PC-3 (cell line): ENCODE results near the gene ZMYND15. TPM values are rescaled to one million over a fixed set of nuclear protein-coding genes. Genes with fewer than 3 reads are reported as not detected.

Experiments used
- ATAC-seq: fragments of 200-7000 bp; cut with Tn5 transposase; 2 replicates; pipeline ENCODE4 v1.9.1; 2020; ENCODE audit warnings: mild to moderate bottlenecking, moderate library complexity
- BruUV-seq: library from RNA; stranded (reverse); fragments of 400-500 nt; replicated peaks from 2 replicates; lab custom pipeline; 2021; lab: Mats Ljungman, UMichigan
- CTCF ChIA-PET: fragments of 300-600 bp; sonication (Branson Sonifier 250); formaldehyde crosslinking; loops from one replicate; lab custom pipeline; 2022; ENCODE audit warnings: antibody characterized with exemption; lab: Charles Lee
- POLR2A ChIA-PET: fragments of 300-600 bp; sonication (Branson Sonifier 250); formaldehyde crosslinking; loops from one replicate; lab custom pipeline; 2022; ENCODE audit warnings: antibody characterized with exemption; ENCODE audit not compliant: unreplicated experiment; lab: Charles Lee
- DNase-seq: peaks from one replicate; pipeline ENCODE4 v3.0.0-alpha.2; 2015
- H2AFZ ChIP-seq: fragments of 300-600 bp; sonication (generic); 2 replicates; pipeline ENCODE4 v1.6.0; 2016; ENCODE audit warnings: antibody characterized with exemption, low read length
- H3F3A ChIP-seq: fragments of 300-600 bp; sonication (generic); one replicate; pipeline ENCODE4 v1.6.0; 2017; ENCODE audit warnings: antibody characterized with exemption, low read length, control low read depth, mild to moderate bottlenecking; ENCODE audit not compliant: unreplicated experiment
- H3K27ac ChIP-seq: fragments of 300-600 bp; sonication (generic); 2 replicates; pipeline ENCODE4 v1.5.1; 2016; ENCODE audit warnings: mild to moderate bottlenecking, low read length
- H3K27me3 ChIP-seq: fragments of 300-600 bp; sonication (generic); 2 replicates; pipeline ENCODE4 v1.6.1; 2016; ENCODE audit warnings: low read length, mixed read lengths
- H3K36me3 ChIP-seq: fragments of 300-600 bp; sonication (generic); 2 replicates; pipeline ENCODE4 v1.6.1; 2016; ENCODE audit warnings: low read depth, mixed run types, low read length, mixed read lengths
- H3K4me1 ChIP-seq: fragments of 300-600 bp; sonication (generic); 2 replicates; pipeline ENCODE4 v1.5.1; 2016; ENCODE audit warnings: low read length; ENCODE audit not compliant: insufficient read depth
- H3K4me2 ChIP-seq: fragments of 300-600 bp; sonication (generic); 2 replicates; pipeline ENCODE4 v1.6.0; 2016; ENCODE audit warnings: low read length
- H3K4me3 ChIP-seq: fragments of 300-600 bp; sonication (generic); 2 replicates; pipeline ENCODE4 v1.5.1; 2016; ENCODE audit warnings: mild to moderate bottlenecking, low read length, mixed read lengths
- H3K79me2 ChIP-seq: fragments of 300-600 bp; sonication (generic); 2 replicates; pipeline ENCODE4 v1.6.1; 2017; ENCODE audit warnings: low read length, mixed read lengths
- H3K9ac ChIP-seq: fragments of 300-600 bp; sonication (generic); 2 replicates; pipeline ENCODE4 v1.6.0; 2016; ENCODE audit warnings: mild to moderate bottlenecking, low read length
- H3K9me2 ChIP-seq: fragments of 300-600 bp; sonication (generic); replicated peaks from 2 replicates; pipeline ENCODE4 v1.6.1; 2016; ENCODE audit warnings: mixed run types, low read length, mixed read lengths
- H3K9me3 ChIP-seq: fragments of 300-600 bp; sonication (generic); 2 replicates; pipeline ENCODE4 v1.6.1; 2016; ENCODE audit warnings: low read length, mixed read lengths
- H4K20me1 ChIP-seq: fragments of 300-600 bp; sonication (generic); 2 replicates; pipeline ENCODE4 v1.6.1; 2016; ENCODE audit warnings: low read length, mixed read lengths
- EZH2 ChIP-seq: fragments of 300-600 bp; sonication (generic); IDR thresholded peaks from one replicate; pipeline ENCODE4 v1.6.1; 2017; ENCODE audit warnings: antibody characterized with exemption, mild to moderate bottlenecking, low read length; ENCODE audit not compliant: unreplicated experiment
- EZH2phosphoT487 ChIP-seq: fragments of 300-600 bp; sonication (generic); IDR thresholded peaks from 2 replicates; pipeline ENCODE4 v1.6.1; 2018; ENCODE audit warnings: mild to moderate bottlenecking, antibody characterized with exemption, low read length, borderline replicate concordance
- intact Hi-C: fragments of 100-400 bp; cut with micrococcal nuclease; formaldehyde crosslinking; loops from 2 replicates; pipeline ENCODE4 v1.9.0; 2023
- total RNA-seq: library from RNA; depleted of rRNA; stranded (reverse); fragments of >200 nt; gene quantifications from 2 replicates; pipeline ENCODE4 v1.2.3, GENCODE V29; 2014
- TF ChIP-seq, protein P1 (sequence below): fragments of 300-600 bp; sonication (generic); conservative IDR thresholded peaks from 2 replicates; pipeline ENCODE4 v1.5.1; 2017; ENCODE audit warnings: antibody characterized with exemption, low read depth, mild to moderate bottlenecking, low read length

Gene ZMYND15
- total RNA-seq, 1 experiment from 2014 or later: 0.51 TPM

DNA sequence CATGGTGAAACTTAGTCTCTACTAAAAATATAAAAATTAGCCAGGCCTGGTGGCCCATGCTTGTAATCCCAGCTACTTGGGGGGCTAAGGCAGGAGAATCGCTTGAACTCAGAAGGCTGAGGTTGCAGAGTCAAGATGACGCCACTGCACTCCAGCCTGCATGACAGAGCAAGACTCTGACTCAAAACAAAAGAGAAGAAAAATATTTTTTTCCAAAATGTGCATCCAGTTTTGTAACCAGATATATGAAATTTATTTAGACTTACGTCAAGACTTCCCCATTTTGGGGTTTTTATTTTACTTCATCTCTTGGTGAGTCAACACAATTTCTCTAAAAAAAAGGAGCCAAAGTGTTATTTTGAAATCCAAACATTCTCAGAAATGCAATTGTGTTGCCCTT is 26.6 kb downstream of the ZMYND15 start:
- Histone ChIP-seq H2AFZ (no peak overlapping the region), H3K36me3 (no peaks in the 10 kb centered on the region), H3K4me2 (no peak overlapping the region), H3K4me3 (no peak overlapping the region), H3K79me2 (no peaks in the 10 kb centered on the region), H3K9ac (no peak overlapping the region), H3K27me3 (no peaks in the 10 kb centered on the region), H3F3A (no peaks in the 10 kb centered on the region), H3K9me2 (no peaks in the 10 kb centered on the region), H4K20me1 (no peaks in the 10 kb centered on the region), H3K9me3 (no peaks in the 10 kb centered on the region), H3K4me1 (peaks cover 5% of the 10 kb centered on the region), H3K27ac (no peak overlapping the region)
- TF ChIP-seq EZH2: no peak
- TF ChIP-seq, protein P1, sequence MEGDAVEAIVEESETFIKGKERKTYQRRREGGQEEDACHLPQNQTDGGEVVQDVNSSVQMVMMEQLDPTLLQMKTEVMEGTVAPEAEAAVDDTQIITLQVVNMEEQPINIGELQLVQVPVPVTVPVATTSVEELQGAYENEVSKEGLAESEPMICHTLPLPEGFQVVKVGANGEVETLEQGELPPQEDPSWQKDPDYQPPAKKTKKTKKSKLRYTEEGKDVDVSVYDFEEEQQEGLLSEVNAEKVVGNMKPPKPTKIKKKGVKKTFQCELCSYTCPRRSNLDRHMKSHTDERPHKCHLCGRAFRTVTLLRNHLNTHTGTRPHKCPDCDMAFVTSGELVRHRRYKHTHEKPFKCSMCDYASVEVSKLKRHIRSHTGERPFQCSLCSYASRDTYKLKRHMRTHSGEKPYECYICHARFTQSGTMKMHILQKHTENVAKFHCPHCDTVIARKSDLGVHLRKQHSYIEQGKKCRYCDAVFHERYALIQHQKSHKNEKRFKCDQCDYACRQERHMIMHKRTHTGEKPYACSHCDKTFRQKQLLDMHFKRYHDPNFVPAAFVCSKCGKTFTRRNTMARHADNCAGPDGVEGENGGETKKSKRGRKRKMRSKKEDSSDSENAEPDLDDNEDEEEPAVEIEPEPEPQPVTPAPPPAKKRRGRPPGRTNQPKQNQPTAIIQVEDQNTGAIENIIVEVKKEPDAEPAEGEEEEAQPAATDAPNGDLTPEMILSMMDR: no peak
- no peak for TF ChIP-seq EZH2phosphoT487
- BruUV-seq: no TSS peak
- no peak for ATAC-seq
- intact Hi-C loops: no loop called here
- CTCF ChIA-PET: no interaction called here
- POLR2A ChIA-PET: no interaction called here
- DNase-seq: no peak

DNA sequence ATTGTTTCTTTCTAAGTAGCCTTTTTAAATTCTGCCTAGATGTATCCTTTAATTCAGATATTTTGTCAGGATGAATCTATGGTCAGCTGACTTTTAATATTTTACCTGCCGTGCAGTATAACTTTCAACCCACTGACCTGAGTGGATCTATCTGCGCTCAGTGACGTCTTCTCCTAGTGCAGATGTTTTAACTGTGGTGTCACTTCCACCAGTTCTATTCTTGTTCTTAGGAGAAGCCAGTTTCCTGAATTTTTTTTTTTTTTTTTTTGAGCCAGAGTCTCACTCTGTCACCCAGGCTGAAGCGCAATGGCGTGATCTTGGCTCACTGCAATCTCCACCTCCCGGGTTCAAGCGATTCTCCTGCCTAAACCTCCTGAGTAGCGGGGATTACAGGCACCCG is 27.1 kb downstream of the ZMYND15 start:
- H3K27me3 ChIP-seq: no peaks in the 10 kb centered on the region
- intact Hi-C loops: no loop called here
- DNase-seq (no peak), ATAC-seq (no peak)
- CTCF ChIA-PET: no interaction called here
- TF ChIP-seq EZH2 (no peak), EZH2phosphoT487 (no peak)
- TF ChIP-seq, protein P1: no peak
- H3K9ac ChIP-seq: no peak overlapping the region
- no peak overlapping the region for H3K27ac ChIP-seq
- H3K4me1 ChIP-seq: peaks cover 9% of the 10 kb centered on the region
- POLR2A ChIA-PET: no interaction called here
- no peak overlapping the region for H3K4me2 ChIP-seq
- no peaks in the 10 kb centered on the region for H3K9me3 ChIP-seq
- H2AFZ ChIP-seq: no peak overlapping the region
- H3K79me2 ChIP-seq: no peaks in the 10 kb centered on the region
- no peaks in the 10 kb centered on the region for H4K20me1 ChIP-seq
- no peak overlapping the region for H3K4me3 ChIP-seq
- H3K9me2 ChIP-seq: no peaks in the 10 kb centered on the region
- BruUV-seq: no TSS peak
- no peaks in the 10 kb centered on the region for H3K36me3 ChIP-seq
- H3F3A ChIP-seq: no peaks in the 10 kb centered on the region

DNA sequence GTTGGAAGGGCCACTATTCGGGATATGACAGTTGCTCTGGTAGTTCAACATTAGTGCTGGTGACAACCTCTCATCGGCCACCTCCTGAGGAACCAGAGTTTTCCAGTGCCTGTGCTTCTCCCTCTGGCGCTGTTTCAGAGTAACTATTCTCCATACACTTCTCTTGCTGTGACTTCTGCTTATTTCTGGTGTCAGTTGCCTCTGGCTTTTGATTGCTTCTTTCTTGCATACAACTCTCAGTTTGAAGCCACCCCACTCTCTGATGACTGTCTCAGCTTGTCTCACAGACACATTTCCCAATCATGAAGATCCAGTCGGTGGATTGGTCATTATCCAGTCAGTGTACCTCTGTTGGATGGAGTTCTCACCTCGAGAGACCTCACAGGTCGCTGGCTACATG is 28.7 kb downstream of the ZMYND15 start:
- POLR2A ChIA-PET: interaction anchor here (0.6 kb wide), 1 partner anchor 65 kb away, joined by 6 read pairs; the partner anchor contains the start of gene MINK1
- CTCF ChIA-PET: no interaction called here

More for the DNA sequence above, 28.7 kb downstream of the ZMYND15 start:
- Histone ChIP-seq H2AFZ (no peak overlapping the region), H3F3A (no peaks in the 10 kb centered on the region), H3K9me3 (no peaks in the 10 kb centered on the region), H3K4me3 (no peak overlapping the region), H3K9me2 (no peaks in the 10 kb centered on the region), H3K27me3 (no peaks in the 10 kb centered on the region), H3K4me2 (no peak overlapping the region), H3K4me1 (peaks cover 12% of the 10 kb centered on the region), H3K36me3 (no peaks in the 10 kb centered on the region), H3K79me2 (no peaks in the 10 kb centered on the region), H3K27ac (no peak overlapping the region), H4K20me1 (no peaks in the 10 kb centered on the region), H3K9ac (no peak overlapping the region)
- DNase-seq (no peak), ATAC-seq (no peak)
- no TSS peak for BruUV-seq
- TF ChIP-seq, protein P1: no peak
- TF ChIP-seq EZH2phosphoT487 (no peak), EZH2 (no peak)
- intact Hi-C loops: no loop called here
